Activated B cell treated with CpG ODN at 0.5 μM for 24 hours (primary cell): ENCODE results near the gene FHIT. TPM values are rescaled to one million over a fixed set of nuclear protein-coding genes. Genes with fewer than 3 reads are reported as not detected.

ENCODE experiments used
- ATAC-seq: fragments of 200-7000 bp; cut with Tn5 transposase; one replicate; pipeline ENCODE4 v1.10.0; 2021; ENCODE audit warnings: low read depth, mild to moderate bottlenecking, moderate library complexity
- CTCF ChIA-PET: fragments of 350-600 bp; sonication (Branson Sonifier 250); formaldehyde crosslinking; loops from one replicate; lab custom pipeline; 2021; ENCODE audit warnings: antibody characterized with exemption; lab: Charles Lee
- POLR2A ChIA-PET: fragments of 350-600 bp; sonication (Branson Sonifier 250); formaldehyde crosslinking; loops from one replicate; lab custom pipeline; 2021; ENCODE audit warnings: antibody characterized with exemption; lab: Charles Lee
- DNase-seq: peaks from one replicate; pipeline ENCODE4 v3.0.0; 2022
- H3K27ac Mint-ChIP-seq: one replicate; pipeline ENCODE4 v1.8.0; 2020; ENCODE audit warnings: mixed read lengths
- H3K27me3 Mint-ChIP-seq: one replicate; pipeline ENCODE4 v1.8.0; 2021; ENCODE audit warnings: mixed read lengths
- H3K36me3 Mint-ChIP-seq: one replicate; pipeline ENCODE4 v1.8.0; 2021; ENCODE audit warnings: low read depth, mixed read lengths
- H3K4me1 Mint-ChIP-seq: one replicate; pipeline ENCODE4 v1.8.0; 2021; ENCODE audit warnings: mixed read lengths
- H3K4me3 Mint-ChIP-seq: one replicate; pipeline ENCODE4 v1.8.0; 2020; ENCODE audit warnings: mild to moderate bottlenecking, mixed read lengths
- H3K9me3 Mint-ChIP-seq: one replicate; pipeline ENCODE4 v1.8.0; 2020; ENCODE audit warnings: mixed read lengths
- CTCF ChIP-seq: fragments of 200-600 bp; IDR thresholded peaks from one replicate; pipeline ENCODE4 v1.8.0; 2022; ENCODE audit warnings: antibody characterized with exemption, mild to moderate bottlenecking
- intact Hi-C: fragments of 100-400 bp; cut with micrococcal nuclease; formaldehyde crosslinking; loops from one replicate; pipeline ENCODE4 v1.15.1; 2024
- total RNA-seq: library from RNA; stranded (reverse); gene quantifications from 2 replicates; pipeline ENCODE4 v1.2.3, GENCODE V29; 2022

FHIT gene
- total RNA-seq, 1 donor from 2014 or later, result 5.5 TPM

- peaks cover 10% of the 10 kb centered on the region for H3K9me3 Mint-ChIP-seq
- POLR2A ChIA-PET, result no interaction called here
- H3K27ac Mint-ChIP-seq, result no peak overlapping the region
- no peaks in the 10 kb centered on the region for H3K27me3 Mint-ChIP-seq
- no peak for DNase-seq
- peaks cover 16% of the 10 kb centered on the region for H3K4me1 Mint-ChIP-seq
- CTCF ChIA-PET, result no interaction called here
- no peak for ATAC-seq
- H3K36me3 Mint-ChIP-seq, result no peaks in the 10 kb centered on the region
- TF ChIP-seq CTCF, result no peak
- no peak overlapping the region for H3K4me3 Mint-ChIP-seq
- intact Hi-C loops, result no loop called here
Measured at GRCh38 chr3:59981377-59981776, 1269.9 kb downstream of the FHIT start.

- no peaks in the 10 kb centered on the region for H3K27me3 Mint-ChIP-seq
- H3K9me3 Mint-ChIP-seq, result peaks cover 10% of the 10 kb centered on the region
- DNase-seq (no peak), ATAC-seq (no peak)
- ChIA-PET CTCF (no interaction called here), POLR2A (no interaction called here)
- peaks cover 9% of the 10 kb centered on the region for H3K4me1 Mint-ChIP-seq
- TF ChIP-seq CTCF, result no peak
- no peak overlapping the region for H3K4me3 Mint-ChIP-seq
- no peaks in the 10 kb centered on the region for H3K36me3 Mint-ChIP-seq
- no peak overlapping the region for H3K27ac Mint-ChIP-seq
- intact Hi-C loops, result no loop called here
Measured at GRCh38 chr3:59980576-59980975, 1270.7 kb downstream of the FHIT start.

GRCh38 chr3:59979542-59979941 is 1271.7 kb downstream of the FHIT start:
- H3K27me3 Mint-ChIP-seq, result no peaks in the 10 kb centered on the region
- H3K9me3 Mint-ChIP-seq, result peaks cover 3% of the 10 kb centered on the region
- ChIA-PET CTCF (no interaction called here), POLR2A (no interaction called here)
- peaks cover 6% of the 10 kb centered on the region for H3K4me1 Mint-ChIP-seq
- H3K27ac Mint-ChIP-seq, result no peak overlapping the region
- ATAC-seq (no peak), DNase-seq (no peak)
- intact Hi-C loops, result no loop called here
- no peak overlapping the region for H3K4me3 Mint-ChIP-seq
- TF ChIP-seq CTCF, result no peak
- no peaks in the 10 kb centered on the region for H3K36me3 Mint-ChIP-seq

- intact Hi-C loops, result no loop called here
- no peaks in the 10 kb centered on the region for H3K36me3 Mint-ChIP-seq
- H3K4me1 Mint-ChIP-seq, result peaks cover 6% of the 10 kb centered on the region
- H3K9me3 Mint-ChIP-seq, result peaks cover under 1% of the 10 kb centered on the region
- H3K27ac Mint-ChIP-seq, result no peak overlapping the region
- ATAC-seq (peak; percentile 21), DNase-seq (no peak)
- CTCF ChIA-PET, result no interaction called here
- no peak for TF ChIP-seq CTCF
- no peaks in the 10 kb centered on the region for H3K27me3 Mint-ChIP-seq
- POLR2A ChIA-PET, result no interaction called here
- H3K4me3 Mint-ChIP-seq, result no peak overlapping the region
Measured at GRCh38 chr3:59978979-59979378, 1272.3 kb downstream of the FHIT start.

- H3K27me3 Mint-ChIP-seq, result no peaks in the 10 kb centered on the region
- no peak for ATAC-seq
- no peak overlapping the region for H3K27ac Mint-ChIP-seq
- ChIA-PET CTCF (no interaction called here), POLR2A (no interaction called here)
- no peaks in the 10 kb centered on the region for H3K4me1 Mint-ChIP-seq
- H3K36me3 Mint-ChIP-seq, result no peaks in the 10 kb centered on the region
- no peak overlapping the region for H3K4me3 Mint-ChIP-seq
- no peak for DNase-seq
- intact Hi-C loops, result no loop called here
- TF ChIP-seq CTCF, result no peak
- H3K9me3 Mint-ChIP-seq, result no peaks in the 10 kb centered on the region
Measured at GRCh38 chr3:59970796-59971195, 1280.5 kb downstream of the FHIT start.
